ENCODE data around the gene MCF2. TPM values are rescaled to one million over a fixed set of nuclear protein-coding genes. Genes with fewer than 3 reads are reported as not detected.

Gene MCF2
- total and polyA plus RNA-seq, 2 of the 8 experiments (the other 6 are each of a cell fraction or from before 2014, with no cell fraction given), result 0.30 to 0.71 TPM

DNA sequence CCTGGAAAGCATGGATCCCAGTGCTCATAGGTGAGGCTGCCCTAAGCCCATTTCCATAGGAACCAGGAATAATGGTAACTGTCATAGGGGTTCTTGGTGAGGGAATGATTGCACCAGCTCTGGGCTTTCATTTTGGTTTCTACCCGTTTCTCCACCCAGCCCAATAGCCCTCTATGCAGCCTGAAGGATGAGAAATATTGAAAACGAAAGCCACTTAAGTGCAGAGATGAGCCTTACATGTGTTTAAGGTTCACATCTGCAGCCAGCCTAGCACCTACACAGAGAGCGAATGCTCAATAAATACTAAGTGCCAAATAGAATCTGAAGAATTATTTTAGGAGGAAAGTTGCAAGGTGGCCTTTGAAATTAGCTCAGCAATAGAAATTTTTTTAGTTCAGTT is 60.4 kb downstream of the MCF2 start:
- no peak overlapping the region for H3K4me3 ChIP-seq (ENCODE audit: extremely low read depth in 1 of 4, insufficient read depth in 2 of 4, low read depth in 3 of 4, low read length in 4 of 4)
- H3K23me2 ChIP-seq (ENCODE audit: low read depth, low read length), result no peaks in the 10 kb centered on the region
- FAIRE-seq, result no peak
- H4K5ac ChIP-seq (ENCODE audit: insufficient read length, low read depth, low read length), result no peak overlapping the region
- H3K27me3 ChIP-seq (replicated peaks in 1 of 4; ENCODE audit: control insufficient read depth in 3 of 4, extremely low read depth in 1 of 4, insufficient read depth in 3 of 4, low read length in 3 of 4), result no peaks in the 10 kb centered on the region
- ChIA-PET CTCF (ENCODE audit: partially characterized antibody) (no interaction called here), POLR2A (ENCODE audit: partially characterized antibody) (no interaction called here)
- peaks cover 0 to 5% (median 0%) of the 10 kb centered on the region in 4 experiments; a peak in 1 of 7 replicates for H3K4me1 ChIP-seq (replicated peaks in 1 of 4; ENCODE audit: control insufficient read depth in 3 of 4, insufficient read depth in 4 of 4, low read length in 3 of 4)
- H3K36me3 ChIP-seq (ENCODE audit: control insufficient read depth in 2 of 4, insufficient read depth in 4 of 4, low read length in 3 of 4), result no peaks in the 10 kb centered on the region
- H3K79me1 ChIP-seq (ENCODE audit: low read depth, low read length), result no peaks in the 10 kb centered on the region
- no peak overlapping the region for H3K14ac ChIP-seq (ENCODE audit: insufficient read length)
- H3K23ac ChIP-seq (ENCODE audit: insufficient read length), result no peak overlapping the region
- H3K4me2 ChIP-seq (ENCODE audit: insufficient read depth in 1 of 2, low read depth in 2 of 2, low read length in 2 of 2), result no peak overlapping the region
- H3K27ac ChIP-seq (ENCODE audit: low read depth, low read length), result no peak overlapping the region
- no peak overlapping the region for H4K8ac ChIP-seq (ENCODE audit: extremely low read depth, insufficient read depth, low read length)
- no peak overlapping the region for H3K18ac ChIP-seq (ENCODE audit: extremely low read depth, low read length)
- H3K9ac ChIP-seq (replicated peaks in 1 of 4; ENCODE audit: extremely low read depth in 1 of 4, low read depth in 3 of 4, low read length in 3 of 4), result no peak overlapping the region
- WGBS, 2 experiments (ENCODE audit: extremely low coverage in 1 of 2, insufficient coverage in 1 of 2, insufficient read length in 1 of 2, insufficient replicate concordance in 2 of 2, low coverage in 1 of 2, low lambda C conversion rate in 2 of 2, missing lambda C conversion rate in 1 of 2), result 44% methylated on average over 2 of the region's 3 CpGs; no CpG with 5 or more reads in 1 of the 2 experiments
- H2BK120ac ChIP-seq (replicated peaks; ENCODE audit: low read depth, low read length), result no peak overlapping the region
- no peak for DNase-seq (ENCODE audit: low read depth in 1 of 2, low spot score in 2 of 2)
- no peak overlapping the region for H2BK15ac ChIP-seq (ENCODE audit: low read length)
- no peak overlapping the region for H2BK12ac ChIP-seq (ENCODE audit: low read depth, low read length)
- no peaks in the 10 kb centered on the region for H3K9me3 ChIP-seq (ENCODE audit: insufficient read depth in 2 of 2, low read depth in 1 of 2, low read length in 1 of 2)
- H2AK5ac ChIP-seq (ENCODE audit: low read depth, low read length), result no peak overlapping the region
- H2AFZ ChIP-seq (ENCODE audit: low read length), result no peak overlapping the region
- TF ChIP-seq FOSL1 (IDR thresholded peaks at IDR 0.05; ENCODE audit: insufficient read depth, low read depth, low read length), result no peak
- no peak for TF ChIP-seq CEBPB (IDR thresholded peaks at IDR 0.05; ENCODE audit: low read depth, low read length)
- no peak for TF ChIP-seq BCL11A (IDR thresholded peaks at IDR 0.05; ENCODE audit: low read depth in 2 of 2, low read length in 2 of 2)
- TF ChIP-seq SAP30 (IDR thresholded peaks at IDR 0.05; ENCODE audit: insufficient read depth, insufficient replicate concordance, low read length), result no peak
- no peak overlapping the region for H2BK20ac ChIP-seq (ENCODE audit: low read length)
- no peak overlapping the region for H2BK5ac ChIP-seq (ENCODE audit: low read depth, low read length)
- no peak overlapping the region for H3K4ac ChIP-seq (replicated peaks; ENCODE audit: insufficient read length, low read depth, low read length)
- no peaks in the 10 kb centered on the region for H4K20me1 ChIP-seq (replicated peaks in 1 of 2; ENCODE audit: control insufficient read depth in 1 of 2, insufficient read depth in 2 of 2, low read length in 2 of 2)
- no peak overlapping the region for H3K56ac ChIP-seq (replicated peaks; ENCODE audit: insufficient read length, low read depth, low read length)
- no peak overlapping the region for H4K91ac ChIP-seq (replicated peaks; ENCODE audit: insufficient read length, low read length)
- H3K79me2 ChIP-seq (ENCODE audit: control insufficient read depth in 1 of 2, insufficient read depth in 2 of 2, low read length in 2 of 2), result no peaks in the 10 kb centered on the region
